GM18499 (cell line): ENCODE measurements around the gene SLC30A4.

Source experiments
- ATAC-seq: cut with Tn5 transposase; IDR thresholded peaks from one replicate; pipeline ENCODE4 v1.9.1; 2021; ENCODE audit warnings: moderate number of reproducible peaks; ENCODE audit not compliant: insufficient read depth, unreplicated experiment

SLC30A4 gene

GRCh38 chr15:45456212-45457106, 66.1 kb downstream of the SLC30A4 start:
- no peak for ATAC-seq

GRCh38 chr15:45454814-45455213, 67.7 kb downstream of the SLC30A4 start:
- peak; percentile 42 for ATAC-seq

GRCh38 chr15:45451265-45451664, 71.3 kb downstream of the SLC30A4 start:
- ATAC-seq, result no peak

GRCh38 chr15:45449916-45450867, 72.4 kb downstream of the SLC30A4 start:
- no peak for ATAC-seq

GRCh38 chr15:45449395-45449794, 73.2 kb downstream of the SLC30A4 start:
- no peak for ATAC-seq

- ATAC-seq, result no peak
Measured at GRCh38 chr15:45448066-45448915, 74.3 kb downstream of the SLC30A4 start.

GRCh38 chr15:45443645-45444044, 78.9 kb downstream of the SLC30A4 start:
- ATAC-seq, result no peak

GRCh38 chr15:45442507-45443135, 79.9 kb downstream of the SLC30A4 start:
- no peak for ATAC-seq

- no peak for ATAC-seq
Measured at GRCh38 chr15:45441686-45442085, 80.9 kb downstream of the SLC30A4 start.

GRCh38 chr15:45441036-45441435, 81.5 kb downstream of the SLC30A4 start:
- no peak for ATAC-seq

- no peak for ATAC-seq
Measured at GRCh38 chr15:45439521-45440260, 82.9 kb downstream of the SLC30A4 start.

- ATAC-seq, result no peak
Measured at GRCh38 chr15:45435124-45435903, 87.2 kb downstream of the SLC30A4 start.

GRCh38 chr15:45434078-45434567, 88.4 kb downstream of the SLC30A4 start:
- no peak for ATAC-seq

GRCh38 chr15:45431511-45431910, 91.0 kb downstream of the SLC30A4 start:
- ATAC-seq, result no peak

- no peak for ATAC-seq
Measured at GRCh38 chr15:45429941-45430792, 92.4 kb downstream of the SLC30A4 start.
